Upper lobe of left lung (tissue), 4 donors: Measurements from ENCODE around the gene CBL.

Experiments
- CTCF ChIP-seq, 6 experiments: fragments of 450-650 bp in 4 of 6; fragments of 200-600 bp in 2 of 6; sonication (generic) in 2 of 6; IDR thresholded peaks; one replicate each; pipeline ENCODE4 v1.5.1; 2016 to 2019; ENCODE audit warnings: antibody characterized with exemption in 6 of 6
- POLR2A ChIP-seq, 4 donors: fragments of 450-650 bp; IDR thresholded peaks; one replicate each; pipeline ENCODE4 v1.5.1; 2016 to 2017; ENCODE audit warnings: antibody characterized with exemption in 4 of 4, mild to moderate bottlenecking in 2 of 4

- TF ChIP-seq POLR2A (IDR thresholded peaks at IDR 0.05) (no peak), CTCF (IDR thresholded peaks at IDR 0.05) (no peak)
These were observed 24.3 kb upstream of the CBL start for GRCh38 chr11:119181677-119182412.
